GM18873 (cell line): Measurements from ENCODE around the gene FSD1.

ENCODE experiments used
- ATAC-seq: cut with Tn5 transposase; IDR thresholded peaks from one replicate; pipeline ENCODE4 v1.9.1; 2021; ENCODE audit warnings: mild to moderate bottlenecking, moderate library complexity, moderate number of reproducible peaks; ENCODE audit not compliant: unreplicated experiment, low FRiP score

Gene FSD1

GRCh38 chr19:4373013-4373367 lies 68.6 kb downstream of the FSD1 start:
- no peak for ATAC-seq
